Common myeloid progenitor, CD34-positive (primary cell): ENCODE data around the gene IL5.

ENCODE experiments used
- CTCF ChIA-PET: fragments of 350-600 bp; sonication (Branson Sonifier 250); formaldehyde crosslinking; loops from one replicate; lab custom pipeline; 2021; ENCODE audit warnings: antibody characterized with exemption; lab: Charles Lee
- POLR2A ChIA-PET: fragments of 350-600 bp; sonication (Branson Sonifier 250); formaldehyde crosslinking; loops from one replicate; lab custom pipeline; 2021; ENCODE audit warnings: antibody characterized with exemption; lab: Charles Lee
- DNase-seq, 3 donors: peaks; one replicate each; pipeline versions ENCODE4 v3.0.0 to v3.0.0-alpha.2; 2013
- H3K27ac ChIP-seq, 2 experiments: 1 replicate in 1 of 2; 2 replicates in 1 of 2; pipeline ENCODE4 v1.7.0; 2013; ENCODE audit warnings: inconsistent platforms in 2 of 2, low read length in 2 of 2, mild to moderate bottlenecking in 2 of 2, low read depth in 1 of 2, moderate library complexity in 1 of 2; ENCODE audit not compliant: severe bottlenecking in 2 of 2, insufficient read depth in 1 of 2, poor library complexity in 1 of 2
- H3K27me3 ChIP-seq, 5 experiments: replicated peaks in 2 of 5; 1 replicate in 3 of 5; 2 replicates in 2 of 5; pipeline versions ENCODE4 v1.6.1 to v1.7.0; 2013; ENCODE audit warnings: low read length in 4 of 5, mild to moderate bottlenecking in 2 of 5, moderate library complexity in 2 of 5, inconsistent platforms in 1 of 5; ENCODE audit not compliant: insufficient read depth in 5 of 5, control insufficient read depth in 4 of 5
- H3K36me3 ChIP-seq, 4 experiments: 1 replicate in 2 of 4; 2 replicates in 2 of 4; pipeline versions ENCODE4 v1.6.1 to v1.7.0; 2013; ENCODE audit warnings: low read length in 3 of 4, control low read depth in 1 of 4, mild to moderate bottlenecking in 1 of 4; ENCODE audit not compliant: control insufficient read depth in 4 of 4, insufficient read depth in 4 of 4
- H3K4me1 ChIP-seq, 4 experiments: 1 replicate in 3 of 4; 2 replicates in 1 of 4; pipeline versions ENCODE4 v1.6.1 to v1.7.1; 2013; ENCODE audit warnings: low read length in 3 of 4, mild to moderate bottlenecking in 3 of 4, control low read depth in 1 of 4, inconsistent platforms in 1 of 4, moderate library complexity in 1 of 4; ENCODE audit not compliant: control insufficient read depth in 4 of 4, insufficient read depth in 4 of 4; ENCODE audit errors: control extremely low read depth in 1 of 4
- H3K4me3 ChIP-seq, 7 experiments: 1 replicate in 4 of 7; 2 replicates in 3 of 7; pipeline versions ENCODE4 v1.5.1 to v1.7.0; 2013; ENCODE audit warnings: mild to moderate bottlenecking in 7 of 7, low read length in 6 of 7, moderate library complexity in 6 of 7, inconsistent platforms in 2 of 7, low read depth in 2 of 7, control low read depth in 1 of 7; ENCODE audit not compliant: insufficient read depth in 4 of 7, control insufficient read depth in 1 of 7; ENCODE audit errors: extremely low read depth in 1 of 7
- H3K9me3 ChIP-seq, 5 experiments: 1 replicate in 4 of 5; 2 replicates in 1 of 5; pipeline versions ENCODE4 v1.6.1 to v1.7.1; 2013; ENCODE audit warnings: low read length in 4 of 5, mild to moderate bottlenecking in 2 of 5, inconsistent platforms in 1 of 5, low read depth in 1 of 5, moderate library complexity in 1 of 5; ENCODE audit not compliant: control insufficient read depth in 4 of 5, insufficient read depth in 2 of 5; ENCODE audit errors: control extremely low read depth in 1 of 5
- WGBS: methylation state at CpG from one replicate; pipeline ENCODE4 v1.1.5; 2013; ENCODE audit not compliant: insufficient coverage; 5-methylcytosine and 5-hydroxymethylcytosine counted together

IL5 gene

GRCh38 chr5:132496631-132497487 is 46.5 kb downstream of the IL5 start:
- no peaks in the 10 kb centered on the region for H3K36me3 ChIP-seq
- no peaks in the 10 kb centered on the region for H3K27me3 ChIP-seq
- H3K4me1 ChIP-seq = peaks cover 12 to 67% (median 61%) of the 10 kb centered on the region in 4 experiments
- H3K27ac ChIP-seq = peak overlapping the region in 1 of 2 experiments; percentile 86
- POLR2A ChIA-PET = interaction anchor here (0.6 to 4.8 kb wide), 10 partner anchors 17 to 110 kb away, joined by 3 to 32 read pairs (median 4); no protein-coding TSS in a partner anchor
- H3K4me3 ChIP-seq = peak overlapping the region; percentile 66 to 91 (median 77)
- CTCF ChIA-PET = interaction anchor here (1.4 to 25.1 kb wide), 13 partner anchors 7 to 109 kb away, joined by 3 to 471 read pairs (median 12); partner anchors contain the start of gene IRF1
- H3K9me3 ChIP-seq = no peaks in the 10 kb centered on the region
- DNase-seq = peak; percentile 46 to 74 (median 61)
- WGBS = 6% methylated on average over 47 of the region's 62 CpGs

GRCh38 chr5:132496191-132496630 is 47.1 kb downstream of the IL5 start:
- CTCF ChIA-PET = interaction anchor here (1.0 to 25.1 kb wide), 10 partner anchors 9 to 108 kb away, joined by 3 to 471 read pairs (median 9); no protein-coding TSS in a partner anchor
- 0% methylated on average over 12 of the region's 18 CpGs for WGBS
- no peaks in the 10 kb centered on the region for H3K36me3 ChIP-seq
- H3K27ac ChIP-seq = peak overlapping the region in 1 of 2 experiments; percentile 86
- POLR2A ChIA-PET = interaction anchor here (0.6 to 4.8 kb wide), 11 partner anchors 12 to 110 kb away, joined by 3 to 32 read pairs (median 5); no protein-coding TSS in a partner anchor
- DNase-seq = peak; percentile 66 to 92 (median 84)
- H3K27me3 ChIP-seq = no peaks in the 10 kb centered on the region
- peak overlapping the region; percentile 66 to 91 (median 77) for H3K4me3 ChIP-seq
- peaks cover 15 to 67% (median 61%) of the 10 kb centered on the region in 4 experiments for H3K4me1 ChIP-seq
- no peaks in the 10 kb centered on the region for H3K9me3 ChIP-seq

- no peaks in the 10 kb centered on the region for H3K27me3 ChIP-seq
- H3K4me3 ChIP-seq = peak overlapping the region in 6 of 7 experiments; percentile 38 to 91 (median 78)
- WGBS = 0% methylated on average over 27 of the region's 30 CpGs
- peak overlapping the region; percentile 41 to 86 for H3K27ac ChIP-seq
- DNase-seq = peak; percentile 87 to 94 (median 91)
- peaks cover 15 to 66% (median 60%) of the 10 kb centered on the region in 4 experiments for H3K4me1 ChIP-seq
- CTCF ChIA-PET = interaction anchor here (1.0 to 25.1 kb wide), 10 partner anchors 9 to 107 kb away, joined by 3 to 471 read pairs (median 9); no protein-coding TSS in a partner anchor
- no peaks in the 10 kb centered on the region for H3K36me3 ChIP-seq
- POLR2A ChIA-PET = interaction anchor here (1.0 to 4.8 kb wide), 10 partner anchors 12 to 109 kb away, joined by 3 to 32 read pairs (median 6); no protein-coding TSS in a partner anchor
- no peaks in the 10 kb centered on the region for H3K9me3 ChIP-seq
Observed at GRCh38 chr5:132495667-132496190, 47.6 kb downstream of the IL5 start.

GRCh38 chr5:132493821-132494220 is 49.5 kb downstream of the IL5 start:
- Histone ChIP-seq H3K36me3 (peaks cover 0 to 11% (median 3%) of the 10 kb centered on the region in 4 experiments), H3K27ac (peak overlapping the region in 1 of 2 experiments; percentile 86), H3K27me3 (no peaks in the 10 kb centered on the region), H3K4me1 (peaks cover 15 to 77% (median 65%) of the 10 kb centered on the region in 4 experiments), H3K9me3 (no peaks in the 10 kb centered on the region), H3K4me3 (no peak overlapping the region)
- DNase-seq = no peak
- ChIA-PET POLR2A (interaction anchor here (2.9 kb wide), 1 partner anchor 27 kb away, joined by 10 read pairs; no protein-coding TSS in a partner anchor), CTCF (interaction anchor here (1.2 to 25.1 kb wide), 4 partner anchors 20 to 106 kb away, joined by 3 to 471 read pairs (median 190); no protein-coding TSS in a partner anchor)
- 100% methylated on average over 2 of the region's 2 CpGs for WGBS

- H3K9me3 ChIP-seq = no peaks in the 10 kb centered on the region
- H3K27me3 ChIP-seq = no peaks in the 10 kb centered on the region
- no peak overlapping the region for H3K27ac ChIP-seq
- ChIA-PET CTCF (interaction anchor here (0.6 to 25.1 kb wide), 9 partner anchors 8 to 184 kb away, joined by 3 to 471 read pairs (median 5); no protein-coding TSS in a partner anchor), POLR2A (interaction anchor here (0.6 kb wide), 1 partner anchor 270 kb away, joined by 3 read pairs; no protein-coding TSS in a partner anchor)
- H3K36me3 ChIP-seq = peaks cover 0 to 16% (median 8%) of the 10 kb centered on the region in 4 experiments
- no peak overlapping the region for H3K4me3 ChIP-seq
- DNase-seq = no peak
- 100% methylated on average over 1 of the region's 4 CpGs for WGBS
- peaks cover 20 to 82% (median 71%) of the 10 kb centered on the region in 4 experiments for H3K4me1 ChIP-seq
Observed at GRCh38 chr5:132493241-132493640, 50.1 kb downstream of the IL5 start.

- ChIA-PET CTCF (interaction anchor here (0.6 to 25.1 kb wide), 9 partner anchors 8 to 326 kb away, joined by 3 to 471 read pairs (median 4); no protein-coding TSS in a partner anchor), POLR2A (interaction anchor here (0.6 to 5.4 kb wide), 2 partner anchors 13 to 271 kb away, joined by 3 to 67 read pairs; no protein-coding TSS in a partner anchor)
- no peak for DNase-seq
- Histone ChIP-seq H3K9me3 (no peaks in the 10 kb centered on the region), H3K4me3 (peak overlapping the region in 1 of 7 experiments; percentile 98), H3K27ac (no peak overlapping the region), H3K36me3 (peaks cover 0 to 22% (median 13%) of the 10 kb centered on the region in 4 experiments), H3K27me3 (no peaks in the 10 kb centered on the region), H3K4me1 (peaks cover 21 to 84% (median 75%) of the 10 kb centered on the region in 4 experiments)
- WGBS = 100% methylated on average over 1 of the region's 3 CpGs
Observed at GRCh38 chr5:132492386-132493125, 50.8 kb downstream of the IL5 start.
